Measurements from ENCODE around the gene SIKE1.
"Not testable (repeated sequence)": the region's sequence is repeated elsewhere in the genome, so short reads cannot be mapped to it uniquely, and the experiment has no call there.

Gene SIKE1

GRCh38 chr1:114758256-114758832, 22.1 kb downstream of the SIKE1 start:
- DNase-seq (ENCODE audit: low read depth) = no peak
- peak overlapping the region; percentile 99 for H3K4me3 ChIP-seq (replicated peaks; ENCODE audit: low read depth, low read length)
- TF ChIP-seq, protein P1, sequence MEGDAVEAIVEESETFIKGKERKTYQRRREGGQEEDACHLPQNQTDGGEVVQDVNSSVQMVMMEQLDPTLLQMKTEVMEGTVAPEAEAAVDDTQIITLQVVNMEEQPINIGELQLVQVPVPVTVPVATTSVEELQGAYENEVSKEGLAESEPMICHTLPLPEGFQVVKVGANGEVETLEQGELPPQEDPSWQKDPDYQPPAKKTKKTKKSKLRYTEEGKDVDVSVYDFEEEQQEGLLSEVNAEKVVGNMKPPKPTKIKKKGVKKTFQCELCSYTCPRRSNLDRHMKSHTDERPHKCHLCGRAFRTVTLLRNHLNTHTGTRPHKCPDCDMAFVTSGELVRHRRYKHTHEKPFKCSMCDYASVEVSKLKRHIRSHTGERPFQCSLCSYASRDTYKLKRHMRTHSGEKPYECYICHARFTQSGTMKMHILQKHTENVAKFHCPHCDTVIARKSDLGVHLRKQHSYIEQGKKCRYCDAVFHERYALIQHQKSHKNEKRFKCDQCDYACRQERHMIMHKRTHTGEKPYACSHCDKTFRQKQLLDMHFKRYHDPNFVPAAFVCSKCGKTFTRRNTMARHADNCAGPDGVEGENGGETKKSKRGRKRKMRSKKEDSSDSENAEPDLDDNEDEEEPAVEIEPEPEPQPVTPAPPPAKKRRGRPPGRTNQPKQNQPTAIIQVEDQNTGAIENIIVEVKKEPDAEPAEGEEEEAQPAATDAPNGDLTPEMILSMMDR (IDR thresholded peaks at IDR 0.05; ENCODE audit: low read length, missing control alignments) = no peak

GRCh38 chr1:114757455-114758255, 22.8 kb downstream of the SIKE1 start, which contains the start of gene CSDE1:
CSDE1 (minus strand) TSS chr1:114757984; CDS start chr1:114739890, 18,094 bp downstream.
- DNase-seq (ENCODE audit: low read depth) = peak; percentile 99
- peak within 1 kb of the TSS; percentile 99 for H3K4me3 ChIP-seq (replicated peaks; ENCODE audit: low read depth, low read length)
- TF ChIP-seq, protein P1 (IDR thresholded peaks at IDR 0.05; ENCODE audit: low read length, missing control alignments) = peak; percentile 47

DNA sequence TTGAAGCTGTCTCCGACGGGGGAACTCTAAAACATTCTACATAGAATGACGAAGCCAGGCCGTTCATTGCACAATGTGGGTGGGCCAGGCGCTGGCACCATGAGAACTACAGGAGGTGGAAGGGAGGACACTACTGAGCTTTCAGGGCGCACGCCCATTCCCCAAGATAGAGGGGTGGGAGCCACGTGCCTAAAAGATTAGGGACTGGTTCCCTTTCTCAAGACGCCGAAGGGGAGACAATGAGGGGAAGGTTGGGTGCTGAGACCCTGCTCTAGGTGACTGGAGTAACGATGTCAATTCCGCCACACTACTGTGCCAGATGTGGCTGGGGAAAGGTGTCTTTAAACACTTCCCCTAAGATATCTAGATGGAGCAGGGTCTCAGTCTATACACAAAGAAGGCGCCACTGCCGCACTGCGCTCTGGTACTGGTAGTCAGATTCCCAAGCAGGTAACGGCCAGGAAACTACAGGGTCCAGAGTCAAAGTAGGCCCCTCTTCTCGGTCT, 23.5 kb downstream of the SIKE1 start:
- H3K4me3 ChIP-seq (replicated peaks; ENCODE audit: low read depth, low read length) = peak overlapping the region; percentile 99
- peak; percentile 64 for DNase-seq (ENCODE audit: low read depth)
- TF ChIP-seq, protein P1 (IDR thresholded peaks at IDR 0.05; ENCODE audit: low read length, missing control alignments) = no peak

GRCh38 chr1:114756009-114756892, 24.2 kb downstream of the SIKE1 start:
- DNase-seq (ENCODE audit: low read depth) = no peak
- TF ChIP-seq, protein P1 (IDR thresholded peaks at IDR 0.05; ENCODE audit: low read length, missing control alignments) = no peak
- H3K4me3 ChIP-seq (replicated peaks; ENCODE audit: low read depth, low read length) = peak overlapping the region; percentile 99

DNA sequence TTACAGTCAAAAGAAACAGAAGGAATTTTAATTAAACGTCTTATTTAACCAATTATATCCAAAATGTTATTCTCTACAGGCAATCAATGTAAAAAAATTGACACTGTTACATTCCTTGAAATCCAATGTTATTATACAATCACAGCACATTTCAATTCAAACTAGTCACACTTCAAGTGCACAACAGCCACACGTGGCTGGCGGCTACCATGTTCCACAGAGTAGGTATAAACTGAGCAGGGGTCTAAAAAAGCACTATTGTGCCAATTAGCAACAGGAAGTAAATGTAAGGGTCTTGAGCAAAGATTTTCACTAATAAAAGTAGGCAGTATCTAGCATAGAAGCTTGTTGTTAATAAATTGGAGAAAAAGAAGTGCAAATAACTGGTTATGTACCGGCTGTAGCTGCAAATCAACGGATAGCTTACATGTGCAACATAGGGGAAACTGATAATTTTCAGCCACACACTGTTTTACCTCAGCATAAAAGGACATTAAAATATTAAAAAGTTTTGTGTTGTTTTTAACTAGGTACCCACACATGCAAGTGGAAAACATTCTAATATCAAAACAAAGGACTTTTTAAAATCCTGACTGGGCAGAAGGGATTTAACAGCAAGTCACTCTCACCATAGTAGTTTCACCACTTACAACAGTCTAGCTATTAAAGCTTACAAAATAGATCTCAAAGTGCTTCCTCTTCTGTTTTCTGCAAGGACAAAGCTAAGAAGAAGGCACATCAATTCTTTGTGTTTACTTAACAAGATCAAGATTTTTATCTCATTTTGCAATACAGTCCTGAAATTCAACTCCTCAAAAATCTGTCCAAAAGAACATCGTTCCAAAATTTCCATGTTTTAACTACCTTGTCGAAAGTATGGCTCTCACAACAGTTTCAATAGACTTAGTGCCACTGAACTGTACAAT, 25.2 kb downstream of the SIKE1 start:
- DNase-seq (ENCODE audit: low read depth) = no peak
- TF ChIP-seq, protein P1 (IDR thresholded peaks at IDR 0.05; ENCODE audit: low read length, missing control alignments) = no peak
- H3K4me3 ChIP-seq (replicated peaks; ENCODE audit: low read depth, low read length) = peak overlapping the region; percentile 99

DNA sequence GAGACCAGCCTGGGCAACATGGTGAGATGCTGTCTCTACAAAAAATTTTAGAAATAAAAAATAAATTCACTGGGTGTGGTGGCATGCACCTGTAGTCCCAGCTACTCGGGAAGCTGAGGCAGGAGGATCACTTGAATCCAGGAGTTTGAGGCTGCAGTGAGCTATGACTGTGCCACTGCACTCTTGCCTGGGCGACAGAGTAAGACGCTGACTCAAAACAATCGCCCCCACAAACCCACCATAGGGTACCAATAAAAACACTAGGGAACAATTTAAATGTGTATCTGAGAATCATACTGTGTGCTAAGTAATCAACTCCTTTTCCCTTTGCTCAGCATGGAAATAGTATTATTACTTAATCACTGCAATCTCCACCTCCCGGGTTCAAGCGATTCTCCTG, 26.8 kb downstream of the SIKE1 start:
- DNase-seq (ENCODE audit: low read depth); H3K4me3 ChIP-seq (replicated peaks; ENCODE audit: low read depth, low read length): not testable (repeated sequence)

All from fibroblast of pulmonary artery (primary cell).